HepG2 (cell line): ENCODE data around the gene PHACTR3. TPM values are rescaled to one million over a fixed set of nuclear protein-coding genes. Genes with fewer than 3 reads are reported as not detected.

ENCODE experiments used
- ATAC-seq: fragments of 200-7000 bp; cut with Tn5 transposase; 3 replicates; pipeline ENCODE4 v1.9.1; 2020; ENCODE audit warnings: mild to moderate bottlenecking, moderate library complexity
- BruUV-seq: library from RNA; stranded (reverse); fragments of 400-500 nt; replicated peaks from 2 replicates; lab custom pipeline; 2021; lab: Mats Ljungman, UMichigan
- CTCF ChIA-PET: fragments of 300-600 bp; formaldehyde crosslinking; extraction: SDS; loops from one replicate; lab custom pipeline; 2021; ENCODE audit warnings: low total read pairs, inconsistent platforms, low intra/inter-chr PET ratio; lab: Yijun Ruan, JAX
- POLR2A ChIA-PET: fragments of 350-600 bp; sonication (Branson Sonifier 250); formaldehyde crosslinking; loops from one replicate; lab custom pipeline; 2020; ENCODE audit warnings: antibody characterized with exemption, inconsistent platforms; lab: Yijun Ruan, JAX
- DNase-seq: peaks from one replicate; pipeline ENCODE4 v3.0.0-alpha.2; 2015; ENCODE audit warnings: low spot score
- FAIRE-seq: peaks from 3 replicates; lab custom pipeline; 2011; peaks lifted over from hg19 to GRCh38; lab: Jason Lieb, UNC
- H2AFZ ChIP-seq: one replicate; pipeline ENCODE4 v1.6.1; 2011; ENCODE audit warnings: low read length, inconsistent platforms
- H3K27ac ChIP-seq: fragments of 300-600 bp; 3 replicates; pipeline ENCODE4 v1.8.0; 2011; ENCODE audit warnings: mixed run types, mild to moderate bottlenecking, mixed read lengths, low read length, inconsistent platforms; ENCODE audit not compliant: insufficient read depth; ENCODE audit errors: extremely low read length
- H3K27me3 ChIP-seq, 2 experiments: fragments of 200-600 bp in 1 of 2; 2 replicates in 1 of 2; 3 replicates in 1 of 2; pipeline versions ENCODE4 v1.6.0 to v1.8.0; 2011; ENCODE audit warnings: low read length in 2 of 2, mild to moderate bottlenecking in 2 of 2, moderate library complexity in 2 of 2, inconsistent platforms in 1 of 2; ENCODE audit not compliant: insufficient read depth in 2 of 2, control insufficient read depth in 1 of 2
- H3K36me3 ChIP-seq, 2 experiments: fragments of 200-600 bp in 1 of 2; replicated peaks in 1 of 2; 2 replicates in 1 of 2; 3 replicates in 1 of 2; pipeline versions ENCODE4 v1.5.1 to v1.8.0; 2011; ENCODE audit warnings: low read length in 2 of 2, inconsistent platforms in 1 of 2; ENCODE audit not compliant: insufficient read depth in 2 of 2, control insufficient read depth in 1 of 2
- H3K4me1 ChIP-seq: 2 replicates; pipeline ENCODE4 v1.5.1; 2012; ENCODE audit warnings: low read length, inconsistent platforms; ENCODE audit not compliant: insufficient read depth
- H3K4me2 ChIP-seq: 2 replicates; pipeline ENCODE4 v1.6.0; 2011; ENCODE audit warnings: low read depth, low read length, inconsistent platforms
- H3K4me3 ChIP-seq, 3 experiments: fragments of 200-600 bp in 1 of 3; sonication (generic), shearing (Covaris generic) in 1 of 3; replicated peaks in 1 of 3; 2 replicates each; pipeline ENCODE4 v1.5.1; 2011 to 2016; ENCODE audit warnings: low read length in 3 of 3, inconsistent platforms in 2 of 3, low read depth in 2 of 3, mild to moderate bottlenecking in 2 of 3, control low read depth in 1 of 3, mixed read lengths in 1 of 3; ENCODE audit not compliant: insufficient read depth in 1 of 3
- H3K79me2 ChIP-seq: one replicate; pipeline ENCODE4 v1.6.1; 2011; ENCODE audit warnings: low read length, inconsistent platforms; ENCODE audit not compliant: insufficient read depth
- H3K9ac ChIP-seq: 2 replicates; pipeline ENCODE4 v1.6.0; 2011; ENCODE audit warnings: mild to moderate bottlenecking, low read depth, low read length, inconsistent platforms; ENCODE audit not compliant: insufficient read depth
- H3K9me3 ChIP-seq: 2 replicates; pipeline ENCODE4 v1.5.1; 2012; ENCODE audit warnings: mild to moderate bottlenecking, low read length
- H4K20me1 ChIP-seq: 2 replicates; pipeline ENCODE4 v1.6.0; 2011; ENCODE audit warnings: inconsistent platforms, mild to moderate bottlenecking, low read length, moderate library complexity; ENCODE audit not compliant: insufficient read depth
- ARNT2 ChIP-seq: sonication (generic); formaldehyde crosslinking; IDR thresholded peaks from 2 replicates; pipeline ENCODE4 v1.8.0; 2022; ENCODE audit warnings: mild to moderate bottlenecking, low read depth, missing genetic modification reagents, moderate library complexity
- HNRNPUL1 ChIP-seq: fragments of 200-400 bp; formaldehyde crosslinking; IDR thresholded peaks from 2 replicates; pipeline ENCODE4 v1.6.1; 2017; ENCODE audit warnings: low read depth, mild to moderate bottlenecking, low read length, moderate library complexity
- HOXD1 ChIP-seq: sonication (generic); formaldehyde crosslinking; IDR thresholded peaks from 2 replicates; pipeline ENCODE4 v1.5.0; 2020; ENCODE audit warnings: missing genetic modification reagents
- MEF2D ChIP-seq: sonication (generic); formaldehyde crosslinking; IDR thresholded peaks from 2 replicates; pipeline ENCODE4 v1.5.1; 2020; ENCODE audit warnings: mild to moderate bottlenecking, missing genetic modification reagents
- MXI1 ChIP-seq: IDR thresholded peaks from 3 replicates; pipeline ENCODE4 v1.6.1; 2012; ENCODE audit warnings: low read depth, low read length, inconsistent platforms, borderline replicate concordance
- NR2F2 ChIP-seq: IDR thresholded peaks from 2 replicates; pipeline ENCODE4 v1.6.1; 2012; ENCODE audit warnings: low read depth, inconsistent platforms, borderline replicate concordance
- PTBP1 ChIP-seq: fragments of 200-400 bp; formaldehyde crosslinking; IDR thresholded peaks from 2 replicates; pipeline ENCODE4 v1.6.1; 2018; ENCODE audit warnings: low read length, low read depth; ENCODE audit not compliant: poor library complexity, severe bottlenecking
- SIN3A ChIP-seq: IDR thresholded peaks from 2 replicates; pipeline ENCODE4 v1.6.1; 2011; ENCODE audit warnings: low read depth, mild to moderate bottlenecking, control low read depth, low read length, borderline replicate concordance
- ZNF678 ChIP-seq: sonication (generic); formaldehyde crosslinking; IDR thresholded peaks from 2 replicates; pipeline ENCODE4 v1.4.0; 2020; ENCODE audit warnings: mild to moderate bottlenecking, missing genetic modification reagents
- ZNF766 ChIP-seq: sonication (generic); formaldehyde crosslinking; IDR thresholded peaks from 2 replicates; pipeline ENCODE4 v1.5.0; 2020; ENCODE audit warnings: missing genetic modification reagents, borderline replicate concordance
- ZNF768 ChIP-seq: sonication (generic); formaldehyde crosslinking; IDR thresholded peaks from 2 replicates; pipeline ENCODE4 v1.4.0; 2020; ENCODE audit warnings: missing genetic modification reagents
- ZSCAN30 ChIP-seq: sonication (generic); formaldehyde crosslinking; IDR thresholded peaks from 2 replicates; pipeline ENCODE4 v1.5.0; 2020; ENCODE audit warnings: mild to moderate bottlenecking, missing genetic modification reagents
- WGBS: methylation state at CpG from one replicate; pipeline ENCODE4 v1.1.6; 2017; ENCODE audit warnings: low lambda C conversion rate; 5-methylcytosine and 5-hydroxymethylcytosine counted together
- in situ Hi-C: cut with HindIII; loops from 2 replicates; pipeline ENCODE4 v1.10.0; 2017; ENCODE audit warnings: low pct_unique_long_range_greater_than_20kb; ENCODE audit not compliant: extremely low pct_ligation_motif_present
- intact Hi-C: fragments of 100-400 bp; cut with micrococcal nuclease; formaldehyde crosslinking; loops from one replicate; pipeline ENCODE4 v1.10.0; 2022; ENCODE audit not compliant: unreplicated experiment
- polyA plus RNA-seq, 8 experiments: library from polyadenylated mRNA; depleted of rRNA in 3 of 8; stranded (reverse) in 7 of 8; unstranded in 1 of 8; fragments of >200 nt; fragmentation: Illumina TruSeq in 4 of 8; extraction: Trizol in 4 of 8; gene quantifications; 2 replicates each; pipeline versions ENCODE4 v1.2.1 to v1.2.3, GENCODE V29; 2011 to 2016; ENCODE audit warnings: low read depth in 4 of 8, missing spikeins in 1 of 8, mixed read lengths in 1 of 8; ENCODE audit not compliant: insufficient read depth in 1 of 8
- total RNA-seq, 5 experiments: library from RNA; depleted of rRNA; stranded (reverse); fragments of >200 nt; fragmentation: Illumina TruSeq; extraction: Trizol; gene quantifications; 2 replicates each; pipeline ENCODE4 v1.2.3, GENCODE V29; 2016; ENCODE audit warnings: low read depth in 1 of 5
- TF ChIP-seq, protein P1 (sequence below): sonication (generic); formaldehyde crosslinking; conservative IDR thresholded peaks from 2 replicates; pipeline ENCODE4 v1.4.0; 2020; ENCODE audit warnings: missing genetic modification reagents
- TF ChIP-seq, protein P2 (sequence below): IDR thresholded peaks from 2 replicates; pipeline ENCODE4 v1.6.1; 2012; ENCODE audit warnings: inconsistent platforms
- TF ChIP-seq, protein P3 (sequence below): sonication (generic); formaldehyde crosslinking; IDR thresholded peaks from 2 replicates; pipeline ENCODE4 v1.4.0; 2020; ENCODE audit warnings: missing genetic modification reagents
- TF ChIP-seq, protein P4 (sequence below): IDR thresholded peaks from 2 replicates; pipeline ENCODE4 v1.6.1; 2016; ENCODE audit warnings: missing biosample characterization, missing genetic modification reagents, low read depth
- TF ChIP-seq, protein P5 (sequence below): sonication (generic); formaldehyde crosslinking; IDR thresholded peaks from 2 replicates; pipeline ENCODE4 v1.4.0; 2020; ENCODE audit warnings: missing genetic modification reagents, borderline replicate concordance

Gene PHACTR3
- total and polyA plus RNA-seq, 2 of the 13 experiments (the other 11 are each of a cell fraction or from before 2014, with no cell fraction given) = not detected

DNA sequence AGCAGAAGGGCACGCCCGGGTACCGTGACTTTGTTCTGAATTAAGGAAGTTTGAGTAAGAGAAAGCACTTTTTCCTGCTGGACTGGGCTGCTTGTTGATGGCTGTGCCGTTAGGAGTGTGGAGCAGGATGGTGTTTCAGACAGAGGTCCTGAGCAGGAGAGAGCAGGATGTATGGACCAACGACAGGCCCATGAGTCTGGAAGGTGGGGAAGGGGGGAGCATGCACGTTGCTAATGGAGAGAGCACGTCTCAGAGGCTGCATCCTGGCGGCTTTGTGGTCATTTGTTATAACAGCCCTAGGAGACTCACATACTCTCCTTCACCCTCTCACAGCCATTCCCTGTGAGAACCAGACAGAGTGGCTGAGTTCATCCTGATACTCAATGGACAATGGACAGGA, 56.8 kb downstream of the PHACTR3 start (continued):
- TF ChIP-seq HNRNPUL1 = no peak
- TF ChIP-seq HOXD1 (CRISPR knock-in tag) = no peak
- TF ChIP-seq, protein P1, sequence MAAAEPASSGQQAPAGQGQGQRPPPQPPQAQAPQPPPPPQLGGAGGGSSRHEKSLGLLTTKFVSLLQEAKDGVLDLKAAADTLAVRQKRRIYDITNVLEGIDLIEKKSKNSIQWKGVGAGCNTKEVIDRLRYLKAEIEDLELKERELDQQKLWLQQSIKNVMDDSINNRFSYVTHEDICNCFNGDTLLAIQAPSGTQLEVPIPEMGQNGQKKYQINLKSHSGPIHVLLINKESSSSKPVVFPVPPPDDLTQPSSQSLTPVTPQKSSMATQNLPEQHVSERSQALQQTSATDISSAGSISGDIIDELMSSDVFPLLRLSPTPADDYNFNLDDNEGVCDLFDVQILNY = no peak
- no peak for TF ChIP-seq ZNF766 (CRISPR knock-in tag)
- TF ChIP-seq PTBP1 = no peak
- no peak for TF ChIP-seq MXI1

DNA sequence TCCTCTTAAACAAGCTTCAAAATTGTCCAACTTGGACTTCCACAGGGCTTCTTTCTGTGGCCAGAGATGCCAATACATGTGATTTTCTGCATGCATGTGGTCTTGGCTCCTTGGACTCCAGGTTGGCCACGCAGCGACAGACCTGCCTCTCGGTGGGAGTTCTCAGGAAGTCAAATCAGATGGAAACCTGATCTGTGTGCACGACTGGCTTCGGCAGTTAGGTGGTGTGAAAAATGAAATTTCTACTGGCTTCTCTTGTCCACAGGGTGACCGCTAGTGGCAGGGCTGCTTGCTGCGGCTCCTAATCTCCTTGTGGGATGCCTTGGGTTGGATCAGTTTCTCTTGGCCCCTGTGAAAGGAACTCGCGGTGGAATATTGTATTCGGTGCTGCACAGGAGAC, 57.3 kb downstream of the PHACTR3 start:
- in situ Hi-C loops (no loop called here), intact Hi-C loops (no loop called here)
- CTCF ChIA-PET = no interaction called here
- Histone ChIP-seq H3K4me3 (no peak overlapping the region), H3K9ac (no peak overlapping the region), H3K79me2 (no peaks in the 10 kb centered on the region), H3K27me3 (peaks cover 4 to 49% of the 10 kb centered on the region in 2 experiments; a peak in 4 of 5 replicates), H3K4me2 (no peak overlapping the region), H4K20me1 (no peaks in the 10 kb centered on the region), H3K4me1 (no peaks in the 10 kb centered on the region), H3K9me3 (peaks cover 32% of the 10 kb centered on the region), H2AFZ (no peak overlapping the region), H3K36me3 (no peaks in the 10 kb centered on the region), H3K27ac (no peak overlapping the region)
- TF ChIP-seq SIN3A (no peak), ZNF768 (CRISPR knock-in tag) (no peak), ARNT2 (CRISPR knock-in tag) (no peak), NR2F2 (no peak), ZNF678 (CRISPR knock-in tag) (no peak), MEF2D (CRISPR knock-in tag) (no peak), ZSCAN30 (CRISPR knock-in tag) (no peak)
- TF ChIP-seq, protein P2, sequence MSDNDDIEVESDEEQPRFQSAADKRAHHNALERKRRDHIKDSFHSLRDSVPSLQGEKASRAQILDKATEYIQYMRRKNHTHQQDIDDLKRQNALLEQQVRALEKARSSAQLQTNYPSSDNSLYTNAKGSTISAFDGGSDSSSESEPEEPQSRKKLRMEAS = no peak
- TF ChIP-seq, protein P3, sequence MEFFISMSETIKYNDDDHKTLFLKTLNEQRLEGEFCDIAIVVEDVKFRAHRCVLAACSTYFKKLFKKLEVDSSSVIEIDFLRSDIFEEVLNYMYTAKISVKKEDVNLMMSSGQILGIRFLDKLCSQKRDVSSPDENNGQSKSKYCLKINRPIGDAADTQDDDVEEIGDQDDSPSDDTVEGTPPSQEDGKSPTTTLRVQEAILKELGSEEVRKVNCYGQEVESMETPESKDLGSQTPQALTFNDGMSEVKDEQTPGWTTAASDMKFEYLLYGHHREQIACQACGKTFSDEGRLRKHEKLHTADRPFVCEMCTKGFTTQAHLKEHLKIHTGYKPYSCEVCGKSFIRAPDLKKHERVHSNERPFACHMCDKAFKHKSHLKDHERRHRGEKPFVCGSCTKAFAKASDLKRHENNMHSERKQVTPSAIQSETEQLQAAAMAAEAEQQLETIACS (CRISPR knock-in tag) = no peak
- TF ChIP-seq, protein P4, sequence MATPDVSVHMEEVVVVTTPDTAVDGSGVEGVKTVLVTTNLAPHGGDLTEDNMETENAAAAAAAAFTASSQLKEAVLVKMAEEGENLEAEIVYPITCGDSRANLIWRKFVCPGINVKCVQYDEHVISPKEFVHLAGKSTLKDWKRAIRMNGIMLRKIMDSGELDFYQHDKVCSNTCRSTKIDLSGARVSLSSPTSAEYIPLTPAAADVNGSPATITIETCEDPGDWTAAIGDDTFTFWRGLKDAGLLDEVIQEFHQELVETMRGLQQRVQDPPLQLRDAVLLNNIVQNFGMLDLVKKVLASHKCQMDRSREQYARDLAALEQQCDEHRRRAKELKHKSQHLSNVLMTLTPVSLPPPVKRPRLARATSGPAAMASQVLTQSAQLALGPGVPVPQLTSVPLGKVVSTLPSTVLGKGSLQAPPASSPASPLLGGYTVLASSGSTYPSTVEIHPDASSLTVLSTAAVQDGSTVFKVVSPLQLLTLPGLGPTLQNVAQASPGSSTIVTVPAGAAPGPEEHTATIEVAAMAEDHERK (CRISPR knock-in tag) = no peak
- TF ChIP-seq, protein P5, sequence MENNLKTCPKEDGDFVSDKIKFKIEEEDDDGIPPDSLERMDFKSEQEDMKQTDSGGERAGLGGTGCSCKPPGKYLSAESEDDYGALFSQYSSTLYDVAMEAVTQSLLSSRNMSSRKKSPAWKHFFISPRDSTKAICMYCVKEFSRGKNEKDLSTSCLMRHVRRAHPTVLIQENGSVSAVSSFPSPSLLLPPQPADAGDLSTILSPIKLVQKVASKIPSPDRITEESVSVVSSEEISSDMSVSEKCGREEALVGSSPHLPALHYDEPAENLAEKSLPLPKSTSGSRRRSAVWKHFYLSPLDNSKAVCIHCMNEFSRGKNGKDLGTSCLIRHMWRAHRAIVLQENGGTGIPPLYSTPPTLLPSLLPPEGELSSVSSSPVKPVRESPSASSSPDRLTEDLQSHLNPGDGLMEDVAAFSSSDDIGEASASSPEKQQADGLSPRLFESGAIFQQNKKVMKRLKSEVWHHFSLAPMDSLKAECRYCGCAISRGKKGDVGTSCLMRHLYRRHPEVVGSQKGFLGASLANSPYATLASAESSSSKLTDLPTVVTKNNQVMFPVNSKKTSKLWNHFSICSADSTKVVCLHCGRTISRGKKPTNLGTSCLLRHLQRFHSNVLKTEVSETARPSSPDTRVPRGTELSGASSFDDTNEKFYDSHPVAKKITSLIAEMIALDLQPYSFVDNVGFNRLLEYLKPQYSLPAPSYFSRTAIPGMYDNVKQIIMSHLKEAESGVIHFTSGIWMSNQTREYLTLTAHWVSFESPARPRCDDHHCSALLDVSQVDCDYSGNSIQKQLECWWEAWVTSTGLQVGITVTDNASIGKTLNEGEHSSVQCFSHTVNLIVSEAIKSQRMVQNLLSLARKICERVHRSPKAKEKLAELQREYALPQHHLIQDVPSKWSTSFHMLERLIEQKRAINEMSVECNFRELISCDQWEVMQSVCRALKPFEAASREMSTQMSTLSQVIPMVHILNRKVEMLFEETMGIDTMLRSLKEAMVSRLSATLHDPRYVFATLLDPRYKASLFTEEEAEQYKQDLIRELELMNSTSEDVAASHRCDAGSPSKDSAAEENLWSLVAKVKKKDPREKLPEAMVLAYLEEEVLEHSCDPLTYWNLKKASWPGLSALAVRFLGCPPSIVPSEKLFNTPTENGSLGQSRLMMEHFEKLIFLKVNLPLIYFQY (CRISPR knock-in tag) = no peak
- DNase-seq (no peak), ATAC-seq (no peak), FAIRE-seq (no peak)
- WGBS = 17% methylated on average over 10 of the region's 10 CpGs
- no TSS peak for BruUV-seq
- POLR2A ChIA-PET = no interaction called here
